Neural progenitor cell (in vitro differentiated cells): Measurements from ENCODE around the gene PLPP2. TPM values are rescaled to one million over a fixed set of nuclear protein-coding genes. Genes with fewer than 3 reads are reported as not detected.
A peak's percentile ranks its signal among the peaks of the same experiment; 100 is the strongest.

Source experiments
- DNase-seq: peaks from one replicate; pipeline ENCODE4 v3.0.0-alpha.2; 2016; ENCODE audit warnings: low spot score
- H2AFZ ChIP-seq: fragments of 200-600 bp; sonication (generic); replicated peaks from 2 replicates; pipeline ENCODE4 v1.6.1; 2016; ENCODE audit warnings: antibody characterized with exemption
- H3F3A ChIP-seq: fragments of 200-600 bp; sonication (generic); 2 replicates; pipeline ENCODE4 v1.6.1; 2016; ENCODE audit warnings: antibody characterized with exemption, low read depth
- H3K27ac ChIP-seq: fragments of 200-600 bp; sonication (generic); 2 replicates; pipeline ENCODE4 v1.5.1; 2016; ENCODE audit warnings: mild to moderate bottlenecking
- H3K27me3 ChIP-seq: fragments of 200-600 bp; sonication (generic); 2 replicates; pipeline ENCODE4 v1.6.1; 2016; ENCODE audit warnings: mild to moderate bottlenecking, moderate library complexity
- H3K36me3 ChIP-seq: fragments of 200-600 bp; sonication (generic); 2 replicates; pipeline ENCODE4 v1.5.1; 2016
- H3K4me1 ChIP-seq: fragments of 200-600 bp; sonication (generic); 2 replicates; pipeline ENCODE4 v1.6.1; 2016; ENCODE audit warnings: mixed run types
- H3K4me2 ChIP-seq: fragments of 200-600 bp; sonication (generic); 2 replicates; pipeline ENCODE4 v1.6.1; 2016
- H3K4me3 ChIP-seq: fragments of 200-600 bp; sonication (generic); 2 replicates; pipeline ENCODE4 v1.5.1; 2016
- H3K79me2 ChIP-seq: fragments of 200-600 bp; sonication (generic); 2 replicates; pipeline ENCODE4 v1.6.1; 2016; ENCODE audit warnings: low read depth
- H3K9ac ChIP-seq: fragments of 200-600 bp; sonication (generic); 2 replicates; pipeline ENCODE4 v1.6.1; 2016
- H3K9me3 ChIP-seq: fragments of 200-600 bp; sonication (generic); 2 replicates; pipeline ENCODE4 v1.5.1; 2016; ENCODE audit warnings: low read depth
- H4K20me1 ChIP-seq: fragments of 200-600 bp; sonication (generic); 2 replicates; pipeline ENCODE4 v1.6.1; 2016; ENCODE audit warnings: low read depth
- H3K27ac Mint-ChIP-seq: 3 replicates; pipeline ENCODE4 v1.8.0; 2021; ENCODE audit warnings: mixed read lengths
- H3K27me3 Mint-ChIP-seq: 2 replicates; pipeline ENCODE4 v1.8.0; 2022; ENCODE audit warnings: low read depth, mild to moderate bottlenecking, inconsistent platforms, moderate library complexity, mixed read lengths; ENCODE audit not compliant: insufficient read depth
- H3K36me3 Mint-ChIP-seq: 3 replicates; pipeline ENCODE4 v1.8.0; 2021; ENCODE audit warnings: mixed read lengths
- H3K4me1 Mint-ChIP-seq: 3 replicates; pipeline ENCODE4 v1.8.0; 2021; ENCODE audit warnings: mixed read lengths
- H3K4me3 Mint-ChIP-seq: 3 replicates; pipeline ENCODE4 v1.8.0; 2021; ENCODE audit warnings: mild to moderate bottlenecking, moderate library complexity, mixed read lengths
- H3K9me3 Mint-ChIP-seq: 3 replicates; pipeline ENCODE4 v1.8.0; 2020; ENCODE audit warnings: mixed read lengths
- EZH2 ChIP-seq: fragments of 200-600 bp; sonication (generic); IDR thresholded peaks from 2 replicates; pipeline ENCODE4 v1.6.1; 2017; ENCODE audit warnings: antibody characterized with exemption, mild to moderate bottlenecking, moderate library complexity
- EZH2phosphoT487 ChIP-seq: fragments of 200-600 bp; sonication (generic); IDR thresholded peaks from 2 replicates; pipeline ENCODE4 v1.6.1; 2017; ENCODE audit warnings: antibody characterized with exemption
- total RNA-seq: library from RNA; depleted of rRNA; stranded (reverse); fragments of >200 nt; gene quantifications from 2 replicates; pipeline ENCODE4 v1.2.3, GENCODE V29; 2015; ENCODE audit warnings: low replicate concordance
- TF ChIP-seq, protein P1 (sequence below): fragments of 200-600 bp; sonication (generic); IDR thresholded peaks from 2 replicates; pipeline ENCODE4 v1.5.1; 2017; ENCODE audit warnings: antibody characterized with exemption, mild to moderate bottlenecking

Gene PLPP2
- total RNA-seq, 1 donor from 2014 or later: not detected

- H3K36me3 ChIP-seq: no peaks in the 10 kb centered on the region
- no peak overlapping the region for H3K4me3 ChIP-seq
- H3K4me3 Mint-ChIP-seq: no peak overlapping the region
- H3K4me1 ChIP-seq: no peaks in the 10 kb centered on the region
- no peak overlapping the region for H3K4me2 ChIP-seq
- peaks cover 27% of the 10 kb centered on the region for H3K9me3 Mint-ChIP-seq
- TF ChIP-seq EZH2phosphoT487 (no peak), EZH2 (no peak)
- TF ChIP-seq, protein P1, sequence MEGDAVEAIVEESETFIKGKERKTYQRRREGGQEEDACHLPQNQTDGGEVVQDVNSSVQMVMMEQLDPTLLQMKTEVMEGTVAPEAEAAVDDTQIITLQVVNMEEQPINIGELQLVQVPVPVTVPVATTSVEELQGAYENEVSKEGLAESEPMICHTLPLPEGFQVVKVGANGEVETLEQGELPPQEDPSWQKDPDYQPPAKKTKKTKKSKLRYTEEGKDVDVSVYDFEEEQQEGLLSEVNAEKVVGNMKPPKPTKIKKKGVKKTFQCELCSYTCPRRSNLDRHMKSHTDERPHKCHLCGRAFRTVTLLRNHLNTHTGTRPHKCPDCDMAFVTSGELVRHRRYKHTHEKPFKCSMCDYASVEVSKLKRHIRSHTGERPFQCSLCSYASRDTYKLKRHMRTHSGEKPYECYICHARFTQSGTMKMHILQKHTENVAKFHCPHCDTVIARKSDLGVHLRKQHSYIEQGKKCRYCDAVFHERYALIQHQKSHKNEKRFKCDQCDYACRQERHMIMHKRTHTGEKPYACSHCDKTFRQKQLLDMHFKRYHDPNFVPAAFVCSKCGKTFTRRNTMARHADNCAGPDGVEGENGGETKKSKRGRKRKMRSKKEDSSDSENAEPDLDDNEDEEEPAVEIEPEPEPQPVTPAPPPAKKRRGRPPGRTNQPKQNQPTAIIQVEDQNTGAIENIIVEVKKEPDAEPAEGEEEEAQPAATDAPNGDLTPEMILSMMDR: no peak
- no peaks in the 10 kb centered on the region for H3K4me1 Mint-ChIP-seq
- H3K27me3 Mint-ChIP-seq: peaks cover 5% of the 10 kb centered on the region
- H3K9me3 ChIP-seq: no peaks in the 10 kb centered on the region
- no peak overlapping the region for H3K27ac Mint-ChIP-seq
- H3F3A ChIP-seq: no peaks in the 10 kb centered on the region
- DNase-seq: no peak
- no peak overlapping the region for H2AFZ ChIP-seq
- no peaks in the 10 kb centered on the region for H3K27me3 ChIP-seq
- peaks cover 7% of the 10 kb centered on the region for H4K20me1 ChIP-seq
- H3K9ac ChIP-seq: no peak overlapping the region
- H3K27ac ChIP-seq: no peak overlapping the region
- peaks cover 66% of the 10 kb centered on the region for H3K79me2 ChIP-seq
- H3K36me3 Mint-ChIP-seq: peaks cover 46% of the 10 kb centered on the region
Measured at GRCh38 chr19:317710-318508, 26.7 kb upstream of the PLPP2 start.

- DNase-seq: no peak
- no peak for TF ChIP-seq EZH2phosphoT487
- no peak for TF ChIP-seq EZH2
- TF ChIP-seq, protein P1: no peak
- no peak overlapping the region for H2AFZ ChIP-seq
- Mint-ChIP-seq H3K27me3 (peaks cover 1% of the 10 kb centered on the region), H3K4me1 (no peaks in the 10 kb centered on the region), H3K9me3 (peaks cover 22% of the 10 kb centered on the region), H3K27ac (no peak overlapping the region), H3K36me3 (peaks cover 39% of the 10 kb centered on the region), H3K4me3 (no peak overlapping the region)
- H4K20me1 ChIP-seq: peaks cover 7% of the 10 kb centered on the region
- H3K4me2 ChIP-seq: no peak overlapping the region
- no peaks in the 10 kb centered on the region for H3K4me1 ChIP-seq
- H3K9me3 ChIP-seq: no peaks in the 10 kb centered on the region
- no peaks in the 10 kb centered on the region for H3K27me3 ChIP-seq
- no peak overlapping the region for H3K27ac ChIP-seq
- no peaks in the 10 kb centered on the region for H3K36me3 ChIP-seq
- H3K9ac ChIP-seq: no peak overlapping the region
- H3K4me3 ChIP-seq: no peak overlapping the region
- peaks cover 51% of the 10 kb centered on the region for H3K79me2 ChIP-seq
- no peaks in the 10 kb centered on the region for H3F3A ChIP-seq
Measured at GRCh38 chr19:315811-316210, 24.6 kb upstream of the PLPP2 start.

DNA sequence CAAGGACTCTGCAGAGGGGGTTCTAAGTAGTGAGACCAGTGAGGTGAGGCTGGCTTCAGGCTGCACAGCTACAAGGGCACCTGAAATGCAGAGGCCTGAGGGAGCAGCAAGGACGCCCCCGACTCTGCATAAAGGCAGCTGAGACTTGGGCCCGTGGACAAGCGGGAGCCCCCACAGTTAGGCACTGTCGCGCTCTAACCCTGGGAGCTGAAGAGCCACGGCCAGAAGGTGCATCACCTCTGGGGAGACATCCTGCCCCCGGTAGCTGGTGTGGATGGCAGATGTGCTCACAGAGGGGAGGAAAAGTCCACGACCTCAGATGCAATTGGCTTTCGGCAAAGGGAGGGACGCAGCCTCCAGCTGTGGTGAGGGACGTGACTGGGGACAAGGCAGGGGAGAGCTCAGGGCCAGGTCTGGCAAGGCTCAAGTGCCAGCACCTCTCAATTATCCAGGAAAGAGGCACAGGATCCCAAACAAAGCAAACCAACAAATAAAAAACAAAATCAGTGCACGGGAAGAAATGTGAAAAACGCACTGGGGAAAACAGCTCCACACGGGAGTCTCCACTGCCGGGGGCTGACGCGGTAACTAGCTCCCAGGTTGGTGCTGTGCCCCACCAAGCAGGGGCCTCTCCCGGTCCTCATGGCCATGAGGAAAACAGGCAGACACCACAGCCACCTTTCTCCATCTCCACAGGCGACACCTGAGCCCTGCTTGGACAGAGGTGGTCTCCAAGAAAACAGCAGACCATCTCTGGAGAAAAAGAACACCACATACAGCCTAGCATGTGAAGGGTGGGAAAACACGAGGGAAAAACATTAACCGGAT, 23.0 kb upstream of the PLPP2 start:
- no peaks in the 10 kb centered on the region for H3K9me3 ChIP-seq
- DNase-seq: no peak
- no peaks in the 10 kb centered on the region for H3F3A ChIP-seq
- H3K27me3 ChIP-seq: no peaks in the 10 kb centered on the region
- TF ChIP-seq, protein P1: no peak
- TF ChIP-seq EZH2 (no peak), EZH2phosphoT487 (no peak)
- Mint-ChIP-seq H3K9me3 (peaks cover 12% of the 10 kb centered on the region), H3K4me3 (no peak overlapping the region), H3K4me1 (no peaks in the 10 kb centered on the region), H3K27me3 (no peaks in the 10 kb centered on the region), H3K27ac (peak overlapping the region; percentile 50), H3K36me3 (peaks cover 30% of the 10 kb centered on the region)
- H3K79me2 ChIP-seq: peaks cover 37% of the 10 kb centered on the region
- no peak overlapping the region for H3K9ac ChIP-seq
- H3K4me1 ChIP-seq: no peaks in the 10 kb centered on the region
- H3K36me3 ChIP-seq: no peaks in the 10 kb centered on the region
- H2AFZ ChIP-seq: no peak overlapping the region
- peaks cover 14% of the 10 kb centered on the region for H4K20me1 ChIP-seq
- H3K4me2 ChIP-seq: no peak overlapping the region
- no peak overlapping the region for H3K27ac ChIP-seq
- no peak overlapping the region for H3K4me3 ChIP-seq
